HG03457 (cell line): ENCODE measurements around the gene SIX4.
A peak's percentile ranks its signal among the peaks of the same experiment; 100 is the strongest.
"Not testable (repeated sequence)": the region's sequence is repeated elsewhere in the genome, so short reads cannot be mapped to it uniquely, and the experiment has no call there.

Source experiments
- ATAC-seq: cut with Tn5 transposase; IDR thresholded peaks from one replicate; pipeline ENCODE4 v1.9.1; 2021; ENCODE audit warnings: moderate number of reproducible peaks; ENCODE audit not compliant: unreplicated experiment

SIX4 gene

DNA sequence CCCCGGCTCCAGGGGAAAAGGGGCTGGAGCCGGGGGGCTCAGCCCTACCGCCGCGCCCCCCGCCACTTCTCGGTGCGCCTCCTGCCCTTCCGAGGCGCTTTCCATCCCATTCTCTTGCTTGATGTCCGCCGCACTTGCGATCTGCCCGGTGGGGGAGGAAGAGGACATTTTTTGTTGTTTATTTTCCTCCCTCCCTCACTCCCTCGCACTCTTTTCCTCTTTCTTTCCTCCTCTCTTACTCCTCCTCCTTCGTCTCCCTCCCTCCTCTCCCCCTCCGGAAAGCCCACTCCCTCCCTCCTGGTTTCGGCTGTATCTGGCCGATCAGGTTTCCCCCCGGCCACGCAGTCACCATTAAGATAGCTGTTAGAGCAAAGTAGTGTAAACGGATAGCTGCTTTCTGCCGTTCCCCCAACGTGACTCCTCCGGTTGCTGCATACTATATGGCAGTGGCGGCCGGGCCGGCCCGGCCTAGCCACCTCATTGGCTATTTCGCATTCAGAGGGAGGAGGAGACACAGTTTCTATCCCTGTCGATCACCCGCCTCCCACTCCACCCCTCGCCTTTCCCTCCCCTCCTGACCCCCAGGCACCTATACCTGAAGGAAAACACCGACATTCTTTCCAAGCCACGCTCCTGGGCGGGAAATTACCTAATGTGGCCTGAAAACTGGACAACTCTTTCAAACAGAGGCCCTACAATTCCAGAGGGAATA is at the start of gene SIX4:
SIX4 (minus strand) TSS at position 445 of the 712 bp plus-strand sequence; CDS start at position 168, 277 bp downstream.
- peak; percentile 49 for ATAC-seq

DNA sequence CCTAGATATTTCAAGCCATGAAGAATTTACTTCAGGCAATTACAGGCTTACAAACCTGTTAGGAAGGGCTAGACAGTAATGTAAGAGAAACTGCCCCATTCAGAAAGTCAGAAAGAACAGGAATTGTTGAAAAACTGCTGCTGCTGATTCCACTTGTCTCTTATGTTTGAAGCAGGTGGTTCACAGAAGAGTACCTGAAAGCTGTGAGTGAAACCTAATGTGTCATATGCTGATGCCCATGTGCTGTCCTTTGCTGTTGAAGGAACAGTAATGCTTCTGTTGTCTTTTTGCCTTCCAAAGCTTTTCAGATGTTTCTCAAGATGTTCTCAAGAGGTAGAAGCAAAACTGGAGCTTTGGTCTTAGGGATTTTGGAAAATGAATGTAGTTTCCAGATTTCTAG is 49.4 kb upstream of the SIX4 start:
- no peak for ATAC-seq

DNA sequence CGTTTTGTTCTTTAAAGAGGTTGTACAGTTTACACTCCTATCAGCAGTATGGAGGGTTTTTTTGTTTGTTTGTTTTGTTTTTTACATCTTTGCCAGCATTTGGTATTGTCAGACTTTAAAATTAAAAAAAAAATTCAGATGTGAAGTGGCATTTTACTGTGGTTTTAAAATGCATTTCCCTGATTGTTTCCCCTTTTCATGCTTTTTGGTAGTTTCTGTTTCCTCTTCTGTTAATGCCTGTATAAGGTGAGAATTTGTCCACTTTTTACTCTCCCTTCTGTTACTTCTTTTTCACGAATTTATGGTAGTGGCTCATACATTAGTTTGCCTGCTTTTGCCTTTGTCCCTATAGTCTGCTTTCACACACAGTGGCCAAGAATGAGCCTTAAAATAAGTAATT is 47.0 kb upstream of the SIX4 start:
- ATAC-seq = no peak

DNA sequence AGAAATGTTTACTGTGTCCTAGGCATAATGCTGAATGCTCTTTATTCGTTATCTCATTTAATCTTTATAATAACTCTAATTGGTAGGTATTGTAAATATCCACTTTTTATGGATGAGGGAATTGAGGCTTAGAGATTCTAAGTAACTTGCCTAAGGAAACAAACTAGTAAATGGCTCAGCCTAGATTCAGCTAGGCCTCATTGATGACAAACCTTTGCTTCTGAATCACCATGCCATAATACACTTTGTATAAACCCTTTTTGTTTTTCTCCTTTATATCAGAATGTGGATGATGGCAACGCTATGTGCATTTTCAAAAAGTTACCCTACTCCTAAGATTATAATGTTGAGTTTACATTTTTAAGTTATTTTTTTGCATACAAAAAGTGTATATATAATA is 44.5 kb upstream of the SIX4 start:
- ATAC-seq = no peak

DNA sequence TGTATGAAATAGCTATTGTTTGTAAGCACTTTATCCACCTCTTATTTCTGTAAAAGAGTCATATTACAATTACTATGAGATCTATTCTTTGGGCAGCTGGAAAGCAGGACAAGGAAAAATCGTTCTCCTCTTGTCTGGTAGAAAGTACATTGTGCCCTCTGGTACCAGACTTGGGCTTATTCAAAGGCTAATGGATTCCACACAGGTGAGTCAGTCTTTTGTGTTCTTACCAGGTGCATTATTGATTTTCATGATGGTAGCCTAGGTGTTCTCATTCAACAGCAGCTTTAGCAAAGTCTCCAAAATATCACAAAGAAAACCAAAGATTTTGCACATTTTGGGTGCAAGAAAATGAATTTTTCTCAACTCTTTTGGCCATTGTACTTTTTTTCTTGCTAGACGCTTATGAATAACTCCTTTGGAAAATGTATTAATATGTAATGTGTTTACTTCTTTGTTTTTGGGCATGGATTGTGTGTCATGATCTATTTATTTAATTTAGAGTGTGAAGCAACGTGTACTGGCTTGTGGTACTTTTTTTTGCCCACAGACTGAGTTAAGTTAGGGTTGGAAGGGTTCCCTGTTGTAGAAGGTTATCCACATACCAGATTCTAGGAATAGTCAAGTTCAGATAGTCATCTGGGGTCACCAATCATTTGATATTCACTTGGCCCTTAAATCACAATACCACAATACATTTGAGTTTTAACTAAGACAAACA is 36.7 kb upstream of the SIX4 start:
- no peak for ATAC-seq

GRCh38 chr14:60760209-60760608 is 36.1 kb upstream of the SIX4 start:
- ATAC-seq = no peak

DNA sequence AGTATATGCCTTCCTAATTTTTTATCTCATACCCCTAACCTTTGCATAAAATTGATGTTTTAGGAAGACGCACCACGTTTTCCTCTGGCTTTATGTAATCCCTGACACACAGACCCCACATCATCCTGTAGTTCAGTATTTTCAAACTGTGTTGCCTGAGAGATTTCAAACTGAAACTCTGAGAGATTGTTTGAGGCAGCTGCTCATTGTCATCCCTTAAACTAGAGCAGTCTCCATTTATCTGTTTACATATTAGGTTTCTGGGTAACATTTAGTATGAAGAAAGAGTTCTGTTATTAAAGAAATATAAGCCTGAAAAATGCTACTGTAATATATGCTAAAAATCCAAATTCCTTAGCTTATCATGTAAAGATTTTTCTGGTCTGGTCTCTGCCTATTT is 34.7 kb upstream of the SIX4 start:
- no peak for ATAC-seq

DNA sequence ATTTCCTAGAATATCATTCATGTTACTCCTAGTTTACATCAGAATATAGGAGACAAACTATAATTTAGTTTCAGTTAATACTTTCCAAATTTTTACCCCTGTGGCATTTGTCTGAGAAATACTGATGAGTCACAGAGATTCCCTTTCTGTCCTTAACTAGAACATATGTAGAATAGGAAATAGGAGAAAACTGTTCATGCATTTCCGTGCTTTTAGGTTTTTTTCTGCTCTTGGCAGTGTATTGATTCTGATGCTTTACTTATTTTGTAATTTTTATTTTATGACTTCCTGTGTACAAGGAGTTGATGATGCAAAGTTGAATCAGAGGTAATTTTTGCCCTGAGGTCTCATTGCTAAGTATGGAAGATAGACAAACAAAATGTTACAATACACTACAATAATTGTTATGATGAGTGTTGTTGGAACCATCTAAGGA is 33.4 kb upstream of the SIX4 start:
- no peak for ATAC-seq

GRCh38 chr14:60756847-60757246 is 32.7 kb upstream of the SIX4 start:
- ATAC-seq = no peak

DNA sequence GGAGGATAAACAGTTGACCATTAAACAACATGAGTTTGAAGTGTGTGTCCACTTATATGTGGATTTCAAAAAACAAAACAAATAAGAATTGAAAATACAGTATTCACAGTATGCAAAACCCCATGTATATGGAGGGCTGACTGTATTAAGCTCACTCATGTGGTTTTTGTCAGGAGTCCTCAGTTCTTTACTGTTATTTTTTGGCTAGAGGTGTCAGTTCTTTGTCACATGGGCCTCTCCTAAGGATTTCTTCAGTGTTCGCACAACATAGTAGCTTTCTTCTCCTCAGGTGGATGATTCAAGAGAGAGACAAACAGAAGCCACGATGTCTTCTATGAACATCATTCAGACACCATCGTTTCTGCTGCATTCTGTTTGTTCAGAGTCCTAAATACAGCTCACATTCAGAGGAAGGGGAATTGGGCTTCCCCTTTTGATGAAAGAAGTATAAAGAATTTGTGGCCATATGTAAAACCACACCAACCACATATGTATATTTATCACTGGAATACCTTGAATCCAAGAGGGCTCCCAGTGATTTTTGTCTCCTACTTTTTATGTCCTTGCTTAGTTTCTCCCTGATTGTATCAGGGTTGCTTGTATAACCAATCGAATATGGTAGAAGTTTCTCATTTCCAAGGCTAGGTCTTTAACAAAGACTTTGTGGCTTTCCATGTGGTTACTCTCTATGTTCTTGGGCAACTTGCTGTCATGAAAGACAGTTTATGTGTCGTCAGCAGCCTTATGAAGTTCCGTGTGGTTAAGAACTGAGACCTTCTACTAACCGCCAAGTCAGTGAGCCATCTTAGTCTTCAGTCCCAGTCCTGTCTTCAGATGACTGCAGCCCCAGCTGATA is 29.3 kb upstream of the SIX4 start:
- ATAC-seq = peak; percentile 97

DNA sequence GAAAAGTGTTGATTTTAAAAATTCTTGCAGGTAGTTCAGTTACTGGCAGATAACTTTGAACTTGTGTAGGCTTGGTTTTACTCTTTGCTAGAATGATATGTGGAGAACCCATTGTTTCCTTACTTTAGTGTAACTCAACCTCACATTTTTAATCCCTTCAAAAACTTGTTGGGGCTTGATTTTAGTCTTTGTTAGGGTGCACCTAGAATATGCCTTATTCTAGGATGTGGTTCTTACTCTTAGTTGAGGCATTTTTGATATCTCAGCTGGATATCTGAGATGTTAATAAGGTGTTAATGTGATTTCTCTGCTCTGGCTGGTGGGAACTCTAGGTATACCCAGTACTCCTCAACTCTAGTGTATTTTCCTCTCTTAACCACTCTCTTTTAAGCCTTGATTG is 20.4 kb upstream of the SIX4 start:
- no peak for ATAC-seq

- ATAC-seq = no peak
These were observed 14.8 kb upstream of the SIX4 start for GRCh38 chr14:60738843-60739508.

DNA sequence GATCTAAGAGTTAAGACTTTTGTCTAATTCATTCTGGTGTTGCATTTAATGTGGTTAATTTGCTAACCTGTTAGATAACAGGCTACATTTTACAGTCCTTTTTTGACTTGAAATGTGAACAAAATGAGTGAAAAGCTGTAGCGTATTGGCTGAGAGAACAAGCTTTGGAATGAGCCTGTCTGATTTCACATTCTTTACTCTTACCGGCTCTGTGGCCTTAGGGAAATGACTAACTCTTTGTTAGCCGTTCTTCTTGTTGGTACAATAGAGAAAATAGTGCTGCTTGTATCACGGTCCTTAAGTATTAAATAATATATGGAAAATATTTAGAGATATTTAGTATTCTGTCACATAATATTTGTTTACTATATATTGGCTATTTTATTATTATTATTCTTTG is 12.3 kb upstream of the SIX4 start:
- ATAC-seq = no peak

- no peak for ATAC-seq
These were observed 11.3 kb upstream of the SIX4 start for GRCh38 chr14:60735416-60735815.

GRCh38 chr14:60734465-60735242 is 10.5 kb upstream of the SIX4 start, which contains the start of gene MNAT1:
Gene MNAT1, plus strand, starts transcription at chr14:60734761. Its CDS starts 102 bp downstream, at chr14:60734863.
- ATAC-seq = peak; percentile 84

DNA sequence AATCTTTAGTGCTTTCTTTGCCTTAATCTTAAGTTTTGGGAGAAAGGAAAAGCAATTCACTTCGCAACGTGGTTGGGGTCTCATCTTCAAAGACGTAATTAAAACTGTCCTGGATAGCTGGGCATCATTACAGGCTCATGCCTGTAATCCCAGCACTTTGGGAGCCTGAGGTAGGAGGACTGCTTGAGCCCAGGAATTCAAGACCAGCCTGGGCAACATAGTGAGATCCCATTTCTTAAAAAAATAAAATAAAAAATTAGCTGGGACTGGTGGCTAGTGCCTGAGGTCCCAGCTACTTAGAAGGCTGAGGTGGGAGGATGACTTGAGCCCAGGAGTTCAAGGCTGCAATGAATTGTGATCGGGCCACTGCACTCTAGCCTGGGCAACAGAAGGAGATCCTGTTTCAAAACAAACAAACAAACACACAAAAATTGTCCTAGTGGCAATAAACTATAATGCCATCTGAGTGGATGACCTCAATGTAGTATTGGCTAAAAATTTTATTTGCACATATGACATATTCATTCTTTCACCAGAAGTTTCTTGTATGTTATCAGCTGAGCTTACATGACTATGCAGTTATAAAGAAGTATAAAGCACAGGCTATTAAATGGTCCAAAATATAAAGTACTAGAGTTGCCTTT is 8.8 kb upstream of the SIX4 start:
- no peak for ATAC-seq

- ATAC-seq = not testable (repeated sequence)
These were observed 7.1 kb upstream of the SIX4 start for GRCh38 chr14:60731291-60731690.

DNA sequence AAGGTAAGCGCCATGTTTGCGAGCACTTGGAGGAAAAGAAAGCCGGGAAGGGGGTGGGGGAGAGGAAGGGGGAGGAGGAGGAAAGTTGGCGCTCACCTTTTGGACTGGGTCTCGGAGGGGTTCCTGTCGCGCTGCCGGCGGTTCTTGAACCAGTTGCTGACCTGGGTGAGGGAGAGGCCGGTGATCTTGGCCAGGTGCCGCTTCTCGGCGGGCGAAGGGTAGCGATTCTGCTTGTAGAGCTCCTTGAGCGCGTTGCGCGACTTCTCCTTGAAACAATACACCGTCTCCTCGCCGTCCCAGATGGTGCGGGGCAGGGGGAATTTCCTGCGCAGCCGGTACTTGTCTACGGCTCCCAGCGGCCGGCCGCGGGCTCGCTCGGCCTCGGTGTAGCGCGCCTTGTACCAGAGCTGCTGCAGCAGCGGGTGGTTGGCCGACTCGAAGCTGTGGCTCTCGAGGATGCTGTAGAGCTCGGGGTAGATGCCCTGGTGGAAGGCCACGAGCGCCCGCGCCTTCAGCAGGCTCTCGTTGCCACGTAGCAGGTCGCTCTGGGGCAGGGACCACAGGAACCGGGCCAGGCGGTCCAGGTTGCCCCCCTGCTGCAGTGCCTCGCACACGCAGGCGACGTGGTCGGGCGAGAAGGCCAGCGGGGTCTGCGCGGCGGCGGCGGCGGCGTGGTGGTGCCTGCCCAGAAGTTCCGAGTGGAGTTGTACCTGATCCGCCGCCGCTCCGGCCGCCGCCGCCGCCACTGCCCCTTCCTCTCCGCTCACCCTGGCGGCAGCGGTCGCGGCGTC is 840 bp downstream of the SIX4 start:
- no peak for ATAC-seq
